K562 (cell line): ENCODE measurements around the gene NCOA4. TPM values are rescaled to one million over a fixed set of nuclear protein-coding genes. Genes with fewer than 3 reads are reported as not detected.
A peak's percentile ranks its signal among the peaks of the same experiment; 100 is the strongest.

Experiments used
- CHCHD3 ChIP-seq: fragments of 250-450 bp; sonication (Bioruptor Pico); IDR thresholded peaks from 2 replicates; pipeline ENCODE4 v2.1.2; 2022; ENCODE audit warnings: mild to moderate bottlenecking
- FOXA3 ChIP-seq, 2 experiments: fragments of 450-650 bp in 1 of 2; sonication (generic) in 1 of 2; formaldehyde crosslinking; IDR thresholded peaks in 1 of 2; conservative IDR thresholded peaks in 1 of 2; 2 replicates each; pipeline versions ENCODE4 v1.4.0 to v1.8.0; 2020 to 2022; ENCODE audit warnings: mild to moderate bottlenecking in 2 of 2, missing genetic modification reagents in 1 of 2
- HDAC6 ChIP-seq: IDR thresholded peaks from 2 replicates; pipeline ENCODE4 v1.6.1; 2012; ENCODE audit warnings: low read depth, mild to moderate bottlenecking, control low read depth, inconsistent platforms, low read length, moderate library complexity
- IRF9 ChIP-seq: fragments of 450-650 bp; IDR thresholded peaks from 2 replicates; pipeline ENCODE4 v1.6.1; 2016; ENCODE audit warnings: missing biosample characterization, missing genetic modification characterization
- PHF8 ChIP-seq: fragments of 200-600 bp; sonication (generic); IDR thresholded peaks from 2 replicates; pipeline ENCODE4 v1.6.1; 2012; ENCODE audit warnings: mixed run types, mild to moderate bottlenecking, inconsistent platforms, low read length, moderate library complexity, borderline replicate concordance
- RCOR1 ChIP-seq, 2 experiments: IDR thresholded peaks; 2 replicates each; pipeline ENCODE4 v1.6.1; 2012; ENCODE audit warnings: low read depth in 2 of 2, low read length in 2 of 2, borderline replicate concordance in 1 of 2, improper control_type of control experiment in 1 of 2
- TCF7L2 ChIP-seq: fragments of 150-350 bp; IDR thresholded peaks from 2 replicates; pipeline ENCODE4 v1.6.1; 2016; ENCODE audit warnings: low read depth, mild to moderate bottlenecking, low read length, moderate library complexity
- XRCC5 ChIP-seq: fragments of 200-400 bp; formaldehyde crosslinking; IDR thresholded peaks from 2 replicates; pipeline ENCODE4 v1.6.1; 2017; ENCODE audit warnings: low read depth, mild to moderate bottlenecking, low read length
- ZNF41 ChIP-seq: fragments of 250-450 bp; sonication (Bioruptor Pico); conservative IDR thresholded peaks from 2 replicates; pipeline ENCODE4 v1.4.0; 2020; ENCODE audit warnings: mild to moderate bottlenecking
- ZSCAN29 ChIP-seq: fragments of 450-650 bp; IDR thresholded peaks from 2 replicates; pipeline ENCODE4 v1.6.1; 2017
- polyA plus RNA-seq, 8 experiments: library from polyadenylated mRNA; depleted of rRNA in 4 of 8; stranded (reverse) in 5 of 8; unstranded in 3 of 8; fragments of >200 nt; fragmentation: Nextera tagmentation in 2 of 8; fragmentation: Illumina TruSeq in 1 of 8; extraction: Ambion mirVana in 2 of 8; extraction: Trizol in 1 of 8; gene quantifications; 2 replicates each; pipeline versions ENCODE4 v1.2.1 to v1.2.3, GENCODE V29; 2011 to 2014; ENCODE audit warnings: inconsistent platforms in 1 of 8, missing spikeins in 1 of 8
- total RNA-seq, 7 experiments: library from RNA; depleted of rRNA in 6 of 7; stranded (reverse); fragments of >200 nt in 6 of 7; fragmentation: Illumina TruSeq in 2 of 7; extraction: Trizol in 2 of 7; gene quantifications; 2 replicates each; pipeline versions ENCODE4 v1.2.1 to v1.2.3, GENCODE V29; 2011 to 2021; ENCODE audit warnings: low replicate concordance in 1 of 7
- TF ChIP-seq, protein P1 (sequence below), 2 experiments: fragments of 450-650 bp in 1 of 2; sonication (generic) in 1 of 2; formaldehyde crosslinking in 1 of 2; IDR thresholded peaks; 2 replicates each; pipeline versions ENCODE4 v1.7.1 to v1.9.0; 2016 to 2022; ENCODE audit warnings: inconsistent platforms in 1 of 2, mild to moderate bottlenecking in 1 of 2, missing genetic modification reagents in 1 of 2
- TF ChIP-seq, protein P2 (sequence below): fragments of 450-650 bp; IDR thresholded peaks from one replicate; pipeline ENCODE4 v1.6.1; 2018; ENCODE audit warnings: mild to moderate bottlenecking, moderate library complexity; ENCODE audit not compliant: partially characterized antibody

NCOA4 gene
- total and polyA plus RNA-seq, 9 of the 15 experiments (the other 6 are each of a cell fraction or from before 2014, with no cell fraction given) = 89.8 to 283 (median 181) TPM

DNA sequence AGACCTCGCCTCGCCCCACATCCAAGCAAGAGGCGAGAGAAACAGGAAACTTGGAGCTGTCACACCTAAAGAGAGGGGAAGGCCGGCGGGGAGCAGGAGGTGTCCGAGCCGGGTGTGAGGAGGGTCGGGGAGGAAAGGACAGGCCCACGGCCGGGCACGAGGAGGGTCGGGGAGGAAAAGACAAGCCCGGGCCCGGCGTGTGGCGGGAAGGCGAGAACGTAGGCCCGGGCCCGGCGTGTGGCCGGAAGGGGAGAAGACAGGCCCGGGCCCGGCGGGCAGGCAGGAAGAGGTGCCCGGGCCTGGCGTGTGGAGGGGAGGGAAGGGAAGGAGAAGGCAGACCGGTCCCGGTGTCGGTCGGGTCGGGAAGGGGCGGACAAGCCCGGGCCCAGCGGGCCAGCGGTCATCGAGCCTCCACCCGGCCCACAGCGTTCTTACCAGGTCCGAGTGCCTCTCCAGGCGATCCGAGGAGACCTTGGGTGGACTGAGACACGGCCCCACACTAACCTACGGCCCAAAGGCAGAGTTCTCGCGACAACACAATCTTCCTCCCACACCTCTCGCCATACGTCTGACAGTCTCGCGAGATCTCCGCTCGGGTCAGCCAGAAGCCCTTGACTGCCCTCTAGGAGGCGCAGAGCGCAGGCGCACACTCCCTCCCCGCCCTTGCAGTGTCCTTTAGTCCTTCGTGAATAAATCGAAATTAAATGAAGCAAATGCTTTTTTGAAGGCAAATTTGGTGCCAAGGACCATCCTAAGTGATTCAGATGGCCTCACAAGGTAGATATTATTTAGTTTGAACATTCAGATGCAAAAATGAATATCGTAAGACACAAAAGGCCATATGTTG lies at the start of gene NCOA4 (continued):
- TF ChIP-seq PHF8 (peak; percentile 96), FOXA3 (CRISPR knock-in tag; conservative IDR thresholded peaks at IDR 0.05 in 1 of 2, IDR thresholded peaks at IDR 0.05 in 1 of 2) (no peak; a peak in 1 of 4 replicates), CHCHD3 (no peak), TCF7L2 (no peak), ZNF41 (CRISPR knock-in tag) (no peak), HDAC6 (no peak), XRCC5 (peak; percentile 88), ZSCAN29 (no peak), IRF9 (tag) (no peak), RCOR1 (IDR thresholded peaks at IDR 0.05; ENCODE audit: borderline replicate concordance in 1 of 2, low read depth in 2 of 2, low read length in 2 of 2) (peak in 1 of 2 experiments; percentile 58; a peak in 2 of 4 replicates)
- TF ChIP-seq, protein P1, sequence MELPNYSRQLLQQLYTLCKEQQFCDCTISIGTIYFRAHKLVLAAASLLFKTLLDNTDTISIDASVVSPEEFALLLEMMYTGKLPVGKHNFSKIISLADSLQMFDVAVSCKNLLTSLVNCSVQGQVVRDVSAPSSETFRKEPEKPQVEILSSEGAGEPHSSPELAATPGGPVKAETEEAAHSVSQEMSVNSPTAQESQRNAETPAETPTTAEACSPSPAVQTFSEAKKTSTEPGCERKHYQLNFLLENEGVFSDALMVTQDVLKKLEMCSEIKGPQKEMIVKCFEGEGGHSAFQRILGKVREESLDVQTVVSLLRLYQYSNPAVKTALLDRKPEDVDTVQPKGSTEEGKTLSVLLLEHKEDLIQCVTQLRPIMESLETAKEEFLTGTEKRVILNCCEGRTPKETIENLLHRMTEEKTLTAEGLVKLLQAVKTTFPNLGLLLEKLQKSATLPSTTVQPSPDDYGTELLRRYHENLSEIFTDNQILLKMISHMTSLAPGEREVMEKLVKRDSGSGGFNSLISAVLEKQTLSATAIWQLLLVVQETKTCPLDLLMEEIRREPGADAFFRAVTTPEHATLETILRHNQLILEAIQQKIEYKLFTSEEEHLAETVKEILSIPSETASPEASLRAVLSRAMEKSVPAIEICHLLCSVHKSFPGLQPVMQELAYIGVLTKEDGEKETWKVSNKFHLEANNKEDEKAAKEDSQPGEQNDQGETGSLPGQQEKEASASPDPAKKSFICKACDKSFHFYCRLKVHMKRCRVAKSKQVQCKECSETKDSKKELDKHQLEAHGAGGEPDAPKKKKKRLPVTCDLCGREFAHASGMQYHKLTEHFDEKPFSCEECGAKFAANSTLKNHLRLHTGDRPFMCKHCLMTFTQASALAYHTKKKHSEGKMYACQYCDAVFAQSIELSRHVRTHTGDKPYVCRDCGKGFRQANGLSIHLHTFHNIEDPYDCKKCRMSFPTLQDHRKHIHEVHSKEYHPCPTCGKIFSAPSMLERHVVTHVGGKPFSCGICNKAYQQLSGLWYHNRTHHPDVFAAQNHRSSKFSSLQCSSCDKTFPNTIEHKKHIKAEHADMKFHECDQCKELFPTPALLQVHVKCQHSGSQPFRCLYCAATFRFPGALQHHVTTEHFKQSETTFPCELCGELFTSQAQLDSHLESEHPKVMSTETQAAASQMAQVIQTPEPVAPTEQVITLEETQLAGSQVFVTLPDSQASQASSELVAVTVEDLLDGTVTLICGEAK (IDR thresholded peaks at IDR 0.05) = peak; percentile 47; the same call in 1 of the 2 replicates
- TF ChIP-seq, protein P1 (CRISPR knock-in tag; IDR thresholded peaks at IDR 0.05) = no peak
- TF ChIP-seq, protein P2, sequence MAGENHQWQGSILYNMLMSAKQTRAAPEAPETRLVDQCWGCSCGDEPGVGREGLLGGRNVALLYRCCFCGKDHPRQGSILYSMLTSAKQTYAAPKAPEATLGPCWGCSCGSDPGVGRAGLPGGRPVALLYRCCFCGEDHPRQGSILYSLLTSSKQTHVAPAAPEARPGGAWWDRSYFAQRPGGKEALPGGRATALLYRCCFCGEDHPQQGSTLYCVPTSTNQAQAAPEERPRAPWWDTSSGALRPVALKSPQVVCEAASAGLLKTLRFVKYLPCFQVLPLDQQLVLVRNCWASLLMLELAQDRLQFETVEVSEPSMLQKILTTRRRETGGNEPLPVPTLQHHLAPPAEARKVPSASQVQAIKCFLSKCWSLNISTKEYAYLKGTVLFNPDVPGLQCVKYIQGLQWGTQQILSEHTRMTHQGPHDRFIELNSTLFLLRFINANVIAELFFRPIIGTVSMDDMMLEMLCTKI = no peak
